ENCODE data around the gene EIF3K. TPM values are rescaled to one million over a fixed set of nuclear protein-coding genes. Genes with fewer than 3 reads are reported as not detected.
A peak's percentile ranks its signal among the peaks of the same experiment; 100 is the strongest.
"Not testable (repeated sequence)": the region's sequence is repeated elsewhere in the genome, so short reads cannot be mapped to it uniquely, and the experiment has no call there.

Gene EIF3K
- polyA plus RNA-seq, 4 donors: 330 to 352 (median 340) TPM

- DNase-seq (ENCODE audit: low read depth in 4 of 4, low spot score in 2 of 4): no peak
These were observed 1.0 kb upstream of the EIF3K start, which contains the start of gene MAP4K1 for GRCh38 chr19:38617764-38618589. MAP4K1 (minus strand) TSS chr19:38617953; CDS start chr19:38617895, 58 bp downstream.

DNA sequence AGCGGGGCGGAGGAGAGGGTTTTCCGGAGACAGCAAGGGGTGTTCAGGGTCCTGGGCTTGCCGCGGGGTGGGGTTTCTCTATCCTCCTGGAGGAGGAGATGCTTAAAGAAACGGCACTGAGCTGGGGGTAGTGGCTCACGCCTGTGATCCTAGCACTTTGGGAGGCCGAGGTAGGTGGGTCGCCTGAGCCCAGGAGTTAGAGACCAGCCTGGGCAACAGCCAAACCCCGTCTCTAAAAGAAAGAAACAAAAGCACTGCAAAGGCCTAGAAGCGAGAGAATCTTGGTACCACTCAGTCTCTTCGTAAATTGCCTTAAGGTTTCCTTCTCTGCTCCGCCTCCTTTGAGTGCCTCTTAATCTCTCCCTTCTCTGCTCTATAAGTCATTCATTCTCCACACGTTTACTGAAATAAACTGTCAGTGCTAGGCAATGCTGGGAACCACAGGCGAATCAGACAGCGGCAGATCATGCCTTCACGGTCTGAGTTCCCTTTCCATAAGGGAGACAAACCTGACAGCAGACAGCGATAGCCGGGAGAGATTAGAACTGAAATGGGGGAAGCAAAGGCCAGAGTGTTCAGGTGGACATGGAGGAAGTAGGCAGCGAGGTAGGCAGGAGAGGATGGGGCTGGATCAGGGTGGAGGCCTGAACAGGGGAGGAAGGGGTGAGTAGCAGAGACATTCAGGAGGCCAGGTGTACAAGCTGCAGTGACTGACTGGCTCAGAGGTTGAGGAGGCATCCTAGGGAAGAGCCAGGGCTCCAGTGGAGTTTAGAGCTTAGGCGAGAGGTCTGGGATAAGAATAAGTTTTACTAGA lies 580 bp downstream of the EIF3K start:
- DNase-seq (ENCODE audit: low read depth in 4 of 4, low spot score in 2 of 4): no peak

GRCh38 chr19:38624822-38625221 lies 5.8 kb downstream of the EIF3K start:
- DNase-seq (ENCODE audit: low read depth in 4 of 4, low spot score in 2 of 4): no peak

- DNase-seq (ENCODE audit: low read depth in 4 of 4, low spot score in 2 of 4): no peak
These were observed 7.4 kb downstream of the EIF3K start for GRCh38 chr19:38626401-38626800.

GRCh38 chr19:38629568-38629967 lies 10.6 kb downstream of the EIF3K start:
- DNase-seq (ENCODE audit: low read depth in 4 of 4, low spot score in 2 of 4): no peak

DNA sequence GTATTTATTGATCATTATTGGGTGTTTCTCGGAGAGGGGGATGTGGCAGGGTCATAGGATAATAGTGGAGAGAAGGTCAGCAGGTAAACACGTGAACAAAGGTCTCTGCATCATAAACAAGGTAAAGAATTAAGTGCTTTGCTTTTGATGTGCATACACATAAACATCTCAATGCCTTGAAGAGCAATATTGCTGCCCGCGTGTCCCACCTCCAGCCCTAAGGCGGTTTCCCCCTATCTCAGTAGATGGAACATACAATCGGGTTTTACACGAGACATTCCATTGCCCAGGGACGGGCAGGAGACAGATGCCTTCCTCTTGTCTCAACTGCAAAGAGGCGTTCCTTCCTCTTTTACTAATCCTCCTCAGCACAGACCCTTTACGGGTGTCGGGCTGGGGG lies 12.3 kb downstream of the EIF3K start:
- not testable (repeated sequence) for DNase-seq (ENCODE audit: low read depth in 4 of 4, low spot score in 2 of 4)

GRCh38 chr19:38631811-38632475 lies 13.0 kb downstream of the EIF3K start:
- DNase-seq (ENCODE audit: low read depth in 4 of 4, low spot score in 2 of 4): not testable (repeated sequence)

DNA sequence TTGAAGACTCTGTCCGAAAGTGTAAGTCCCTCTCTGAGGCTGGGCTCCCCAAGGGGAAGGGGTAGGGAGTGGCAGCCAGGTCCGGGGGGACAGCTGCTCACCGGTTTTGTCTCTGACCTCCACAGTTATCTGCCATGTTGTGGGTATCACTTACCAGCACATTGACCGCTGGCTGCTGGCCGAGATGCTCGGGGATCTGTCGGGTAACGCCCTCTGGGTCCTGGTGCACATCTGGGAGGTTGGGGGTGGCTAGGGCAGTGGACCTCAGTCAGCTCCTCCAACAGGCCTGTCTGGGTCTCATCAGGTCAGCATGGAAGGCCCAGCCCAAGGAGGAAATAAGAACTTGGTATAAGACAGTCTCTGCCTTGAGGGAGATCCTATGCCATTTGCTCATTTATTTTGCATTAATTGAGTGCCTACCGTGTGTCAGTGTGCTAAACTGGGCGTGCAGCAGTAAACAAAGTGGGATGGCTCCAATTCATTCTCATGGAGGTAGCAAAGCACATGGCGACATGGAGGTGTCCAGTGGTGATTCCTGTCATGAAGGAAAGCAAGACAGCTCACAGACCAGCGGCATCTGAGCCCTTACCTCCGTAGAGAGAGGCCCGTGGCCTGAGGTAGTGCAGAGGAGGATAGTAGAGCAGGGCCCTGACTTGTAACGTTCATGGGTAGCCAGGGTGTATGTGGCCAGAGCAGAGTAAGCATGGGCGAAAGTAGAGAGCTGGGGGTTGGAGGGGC lies 13.7 kb downstream of the EIF3K start:
- no peak for DNase-seq (ENCODE audit: low read depth in 4 of 4, low spot score in 2 of 4)

- peak in 1 of 4 donors; percentile 46 for DNase-seq (ENCODE audit: low read depth in 4 of 4, low spot score in 2 of 4)
These were observed 15.9 kb downstream of the EIF3K start for GRCh38 chr19:38634757-38635482.

DNA sequence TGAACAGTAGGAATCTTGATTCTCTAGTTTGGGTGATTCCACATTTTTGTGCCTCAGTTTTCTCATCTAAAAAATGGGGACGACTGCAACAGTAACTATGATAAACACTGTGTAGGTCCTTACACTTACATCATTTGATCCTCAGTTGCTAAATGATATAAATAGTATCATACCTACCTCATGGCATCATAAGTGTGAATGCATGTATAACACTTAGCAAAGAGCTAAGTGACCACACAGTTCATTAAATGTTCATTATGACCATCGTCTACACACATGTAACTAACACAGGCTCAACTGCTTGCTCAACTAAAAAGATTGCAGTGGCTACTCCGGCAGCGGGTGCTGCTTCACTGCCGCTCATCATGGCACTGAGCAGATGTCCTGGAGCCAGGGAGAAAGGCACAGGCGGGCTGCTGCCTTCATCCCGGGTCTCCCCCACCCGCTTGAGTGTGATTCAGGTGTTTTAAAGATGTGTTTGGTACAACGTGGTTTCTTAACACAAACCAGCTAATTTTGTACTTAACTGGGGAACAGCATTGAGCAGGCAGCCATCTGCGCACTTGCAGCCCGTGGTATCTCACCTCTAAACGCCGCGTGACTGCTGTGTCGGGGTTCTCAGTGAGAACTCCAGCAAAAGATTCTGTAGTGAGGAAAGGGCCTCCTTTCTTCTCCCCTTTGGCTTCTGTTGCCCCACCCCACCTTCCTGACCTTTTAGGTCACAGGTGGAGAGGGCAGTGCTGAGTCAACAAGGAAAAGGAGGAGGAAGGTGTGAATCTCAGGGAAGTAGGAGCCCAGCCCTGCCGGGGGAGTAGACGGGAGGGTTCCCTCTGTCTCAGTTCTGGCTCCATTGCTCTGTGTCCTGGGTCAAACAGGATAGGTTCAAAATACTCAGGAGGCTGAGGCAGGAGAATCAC lies 16.8 kb downstream of the EIF3K start:
- no peak for DNase-seq (ENCODE audit: low read depth in 4 of 4, low spot score in 2 of 4)

DNA sequence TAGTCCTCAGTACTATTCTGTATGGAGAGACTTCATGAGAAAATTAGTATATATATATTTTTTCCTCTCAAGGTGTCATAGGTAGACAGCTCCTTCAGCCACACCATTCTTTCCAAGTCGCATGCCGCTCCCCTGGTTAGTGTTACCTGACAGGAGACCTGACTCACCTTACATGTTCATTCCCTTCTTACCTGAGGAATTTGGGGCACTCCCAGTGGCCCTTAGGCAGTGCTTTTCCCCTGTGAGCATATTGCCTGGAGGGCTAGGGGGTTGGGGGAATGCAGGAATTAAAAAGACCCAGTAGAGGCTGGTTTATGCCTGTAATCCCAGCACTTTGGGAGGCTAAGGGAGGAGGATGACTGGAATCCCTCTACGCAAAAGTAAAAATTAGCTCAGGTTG lies 19.5 kb downstream of the EIF3K start:
- DNase-seq (ENCODE audit: low read depth in 4 of 4, low spot score in 2 of 4): no peak

GRCh38 chr19:38639679-38640078 lies 20.7 kb downstream of the EIF3K start:
- DNase-seq (ENCODE audit: low read depth in 4 of 4, low spot score in 2 of 4): no peak

- no peak for DNase-seq (ENCODE audit: low read depth in 4 of 4, low spot score in 2 of 4)
These were observed 21.4 kb downstream of the EIF3K start for GRCh38 chr19:38640368-38640767.

GRCh38 chr19:38642176-38642575 lies 23.2 kb downstream of the EIF3K start:
- no peak for DNase-seq (ENCODE audit: low read depth in 4 of 4, low spot score in 2 of 4)

DNA sequence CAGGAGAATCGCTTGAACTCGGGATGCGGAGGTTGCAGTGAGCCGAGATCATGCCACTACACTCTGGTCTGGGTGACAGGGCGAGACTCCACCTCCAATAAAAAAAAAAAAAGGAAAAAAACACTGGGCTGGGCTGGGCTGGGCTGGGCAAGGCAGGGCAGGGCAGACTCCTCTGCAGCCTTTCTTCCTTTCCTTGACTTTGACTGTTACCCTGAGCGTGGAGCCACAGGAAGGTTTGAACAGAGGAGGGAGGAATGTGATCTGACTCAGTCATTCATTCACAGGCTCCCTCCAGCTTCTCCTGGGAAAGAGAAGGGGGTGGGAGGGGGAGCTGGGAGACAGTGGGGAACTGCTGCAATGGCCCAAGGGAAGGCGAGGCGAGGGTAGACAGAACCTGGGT lies 25.7 kb downstream of the EIF3K start:
- DNase-seq (ENCODE audit: low read depth in 4 of 4, low spot score in 2 of 4): no peak

DNA sequence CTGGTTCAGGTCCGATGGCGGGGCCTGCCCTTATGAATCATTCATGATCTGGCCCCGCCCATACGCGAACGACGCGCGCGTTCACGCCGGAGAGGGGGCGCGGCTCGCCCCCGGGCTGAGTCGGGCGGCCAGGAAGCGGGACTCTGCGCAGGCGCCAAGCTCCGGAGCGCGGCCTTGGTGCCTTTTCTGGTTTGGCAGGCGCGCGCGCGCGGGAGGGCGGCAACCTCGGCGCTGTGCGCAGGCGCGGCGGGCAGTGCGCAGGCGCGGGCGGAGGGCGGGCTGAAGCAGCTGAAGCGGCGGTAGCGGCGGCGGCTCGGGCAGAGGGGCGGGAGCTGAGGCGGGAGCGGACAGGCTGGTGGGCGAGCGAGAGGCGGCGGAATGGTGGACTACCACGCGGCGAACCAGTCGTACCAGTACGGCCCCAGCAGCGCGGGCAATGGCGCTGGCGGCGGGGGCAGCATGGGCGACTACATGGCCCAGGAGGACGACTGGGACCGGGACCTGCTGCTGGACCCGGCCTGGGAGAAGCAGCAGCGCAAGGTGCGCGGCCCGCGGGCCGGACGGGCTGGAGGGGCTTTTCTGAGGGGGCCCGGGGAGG lies 28.5 kb downstream of the EIF3K start, which contains the start of gene ACTN4:
TSS of gene ACTN4 (plus strand) at position 282 of the 598 bp plus-strand sequence. CDS start at position 379, 97 bp downstream.
- peak in 3 of 4 donors; percentile 90 to 95 (median 93) for DNase-seq (ENCODE audit: low read depth in 4 of 4, low spot score in 2 of 4)

DNA sequence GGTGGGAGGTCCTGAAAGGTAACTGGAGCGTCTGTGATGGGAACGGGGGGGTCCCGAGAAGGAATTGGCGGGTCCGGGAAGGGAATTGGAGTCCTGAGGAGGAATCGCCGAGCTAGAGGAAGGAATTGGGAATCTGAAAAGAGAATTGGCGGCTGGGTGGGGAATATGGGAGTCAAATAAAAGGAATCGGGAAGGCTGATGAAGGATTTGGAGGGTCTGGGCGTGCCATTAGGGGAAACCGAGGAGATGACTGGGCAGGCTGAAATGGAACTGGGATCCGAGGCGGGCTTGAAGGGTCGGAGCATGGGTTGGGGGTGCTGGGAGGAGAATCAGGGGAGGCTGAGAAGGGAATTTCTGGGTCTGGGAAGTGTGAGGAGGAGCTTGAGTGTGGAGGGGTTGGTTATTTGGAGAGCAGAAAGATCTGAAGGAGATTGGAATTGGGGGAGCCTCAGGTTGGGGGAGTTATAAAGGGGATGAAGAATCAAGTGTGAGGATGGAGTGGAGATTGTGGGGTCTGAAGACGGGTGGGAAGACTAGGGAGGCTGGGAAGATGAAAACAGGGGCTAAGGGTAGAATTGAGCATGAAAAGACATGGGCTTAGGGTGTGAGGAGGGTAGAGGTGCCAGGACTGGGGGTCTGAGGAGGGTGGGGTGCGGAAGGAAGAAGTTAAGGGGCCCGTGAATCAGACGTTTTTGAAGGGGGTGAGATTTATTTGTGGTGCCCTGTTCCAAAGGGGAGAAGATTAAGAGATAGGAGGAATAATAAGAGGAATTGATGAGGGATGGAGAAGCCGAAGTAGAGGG lies 29.2 kb downstream of the EIF3K start:
- no peak for DNase-seq (ENCODE audit: low read depth in 4 of 4, low spot score in 2 of 4)

Measured in left renal cortex interstitium (tissue), 4 donors.